HG03378 (cell line): Measurements from ENCODE around the gene LZTS2.

Source experiments
- ATAC-seq: cut with Tn5 transposase; IDR thresholded peaks from one replicate; pipeline ENCODE4 v1.9.1; 2021; ENCODE audit warnings: mild to moderate bottlenecking, moderate library complexity; ENCODE audit not compliant: unreplicated experiment

Gene LZTS2

GRCh38 chr10:101047961-101048892, 48.6 kb downstream of the LZTS2 start:
- no peak for ATAC-seq

GRCh38 chr10:101050208-101051069, 50.8 kb downstream of the LZTS2 start:
- no peak for ATAC-seq

- ATAC-seq = no peak
Observed at GRCh38 chr10:101052285-101052684, 52.7 kb downstream of the LZTS2 start.

GRCh38 chr10:101053516-101053915, 53.9 kb downstream of the LZTS2 start:
- ATAC-seq = no peak

GRCh38 chr10:101054351-101054750, 54.7 kb downstream of the LZTS2 start:
- no peak for ATAC-seq

- ATAC-seq = no peak
Observed at GRCh38 chr10:101054876-101055275, 55.3 kb downstream of the LZTS2 start.

- ATAC-seq = no peak
Observed at GRCh38 chr10:101055411-101055810, 55.8 kb downstream of the LZTS2 start.

- ATAC-seq = no peak
Observed at GRCh38 chr10:101056365-101057151, 57.0 kb downstream of the LZTS2 start.
